K562 (cell line): ENCODE measurements around the gene RHOV. TPM values are rescaled to one million over a fixed set of nuclear protein-coding genes. Genes with fewer than 3 reads are reported as not detected.

Experiments used
- ATAC-seq: fragments of 200-7000 bp; cut with Tn5 transposase; 3 replicates; pipeline ENCODE4 v1.9.1; 2020; ENCODE audit warnings: moderate library complexity
- BruUV-seq: library from RNA; stranded (reverse); fragments of 400-500 nt; replicated peaks from 2 replicates; lab custom pipeline; 2021; lab: Mats Ljungman, UMichigan
- CTCF ChIA-PET: fragments of 300-600 bp; formaldehyde crosslinking; extraction: SDS; loops from one replicate; lab custom pipeline; 2021; ENCODE audit warnings: low intra/inter-chr PET ratio; lab: Yijun Ruan, JAX
- POLR2A ChIA-PET: fragments of 300-600, 350-650 bp; sonication (Branson Sonifier 250); formaldehyde crosslinking; extraction: SDS; loops from one replicate; lab custom pipeline; 2021; ENCODE audit warnings: antibody characterized with exemption, inconsistent platforms; lab: Yijun Ruan, JAX
- DNase-seq, 4 experiments: peaks; one replicate each; pipeline versions ENCODE4 v3.0.0 to v3.0.0-alpha.2; 2011 to 2018; ENCODE audit warnings: low spot score in 3 of 4, mixed read lengths in 3 of 4; ENCODE audit errors: extremely low read depth in 1 of 4
- FAIRE-seq: peaks from 2 replicates; lab custom pipeline; 2011; peaks lifted over from hg19 to GRCh38; lab: Jason Lieb, UNC
- H2AFZ ChIP-seq: 2 replicates; pipeline ENCODE4 v1.6.0; 2011; ENCODE audit warnings: low read depth, low read length, control low read depth, inconsistent platforms
- H3K27ac ChIP-seq: fragments of 200-600 bp; 3 replicates; pipeline ENCODE4 v1.8.0; 2011; ENCODE audit warnings: low read depth, mild to moderate bottlenecking, control low read depth, inconsistent platforms, low read length, moderate library complexity, mixed read lengths; ENCODE audit errors: extremely low read depth
- H3K27me3 ChIP-seq, 2 experiments: fragments of 300-600 bp in 1 of 2; 2 replicates in 1 of 2; 3 replicates in 1 of 2; pipeline versions ENCODE4 v1.6.0 to v1.8.0; 2011; ENCODE audit warnings: inconsistent platforms in 2 of 2, low read length in 2 of 2, mild to moderate bottlenecking in 1 of 2, mixed read lengths in 1 of 2, moderate library complexity in 1 of 2; ENCODE audit not compliant: control insufficient read depth in 2 of 2, insufficient read depth in 2 of 2
- H3K36me3 ChIP-seq: fragments of 300-600 bp; 3 replicates; pipeline ENCODE4 v1.8.0; 2011; ENCODE audit warnings: mild to moderate bottlenecking, low read length, inconsistent platforms; ENCODE audit not compliant: control insufficient read depth, insufficient read depth
- H3K4me1 ChIP-seq, 2 experiments: fragments of 200-600 bp in 1 of 2; replicated peaks in 1 of 2; 2 replicates in 1 of 2; 3 replicates in 1 of 2; pipeline versions ENCODE4 v1.5.1 to v1.8.0; 2011; ENCODE audit warnings: inconsistent platforms in 2 of 2, low read length in 2 of 2, mild to moderate bottlenecking in 1 of 2, mixed read lengths in 1 of 2, moderate library complexity in 1 of 2; ENCODE audit not compliant: control insufficient read depth in 2 of 2, insufficient read depth in 2 of 2
- H3K4me2 ChIP-seq: 2 replicates; pipeline ENCODE4 v1.6.1; 2011; ENCODE audit warnings: low read length, control low read depth, inconsistent platforms, mixed read lengths; ENCODE audit not compliant: insufficient read depth
- H3K4me3 ChIP-seq: fragments of 200-600 bp; sonication (generic), shearing (Covaris generic); 2 replicates; pipeline ENCODE4 v1.5.1; 2016; ENCODE audit warnings: control low read depth, inconsistent platforms
- H3K79me2 ChIP-seq: fragments of 200-600 bp; 3 replicates; pipeline ENCODE4 v1.8.0; 2011; ENCODE audit warnings: low read length, inconsistent platforms; ENCODE audit not compliant: control insufficient read depth, insufficient read depth
- H3K9ac ChIP-seq, 2 experiments: 2 replicates each; pipeline versions ENCODE4 v1.6.0 to v1.6.1; 2011; ENCODE audit warnings: low read depth in 2 of 2, low read length in 2 of 2, control low read depth in 1 of 2, inconsistent platforms in 1 of 2, mild to moderate bottlenecking in 1 of 2, mixed read lengths in 1 of 2; ENCODE audit not compliant: insufficient read depth in 1 of 2
- H3K9me1 ChIP-seq: one replicate; pipeline ENCODE4 v1.6.0; 2011; ENCODE audit warnings: inconsistent platforms, mild to moderate bottlenecking, low read length, moderate library complexity; ENCODE audit not compliant: control insufficient read depth, insufficient read depth
- H3K9me3 ChIP-seq: replicated peaks from 2 replicates; pipeline ENCODE4 v1.5.1; 2011; ENCODE audit warnings: low read depth, low read length, inconsistent platforms; ENCODE audit not compliant: control insufficient read depth, insufficient read depth
- H4K20me1 ChIP-seq: replicated peaks from 2 replicates; pipeline ENCODE4 v1.6.1; 2011; ENCODE audit warnings: low read length, inconsistent platforms, mixed read lengths; ENCODE audit not compliant: control insufficient read depth, insufficient read depth
- BCOR ChIP-seq: fragments of 450-650 bp; IDR thresholded peaks from 2 replicates; pipeline ENCODE4 v1.6.1; 2016
- DNMT1 ChIP-seq: fragments of 450-650 bp; IDR thresholded peaks from 2 replicates; pipeline ENCODE4 v1.6.1; 2016; ENCODE audit warnings: antibody characterized with exemption, mild to moderate bottlenecking
- EGR1 ChIP-seq: fragments of 450-650 bp; conservative IDR thresholded peaks from 2 replicates; pipeline ENCODE4 v1.6.1; 2017; ENCODE audit warnings: mild to moderate bottlenecking
- ERF ChIP-seq: fragments of 450-650 bp; formaldehyde crosslinking; IDR thresholded peaks from 2 replicates; pipeline ENCODE4 v1.4.0; 2020; ENCODE audit warnings: mild to moderate bottlenecking, mixed read lengths
- HNRNPL ChIP-seq: fragments of 200-400 bp; formaldehyde crosslinking; IDR thresholded peaks from 2 replicates; pipeline ENCODE4 v1.6.1; 2017; ENCODE audit warnings: low read depth, mild to moderate bottlenecking, low read length
- KDM1A ChIP-seq, 2 experiments: fragments of 450-650 bp; IDR thresholded peaks; 2 replicates each; pipeline ENCODE4 v1.6.1; 2016; ENCODE audit warnings: mild to moderate bottlenecking in 2 of 2
- KLF10 ChIP-seq: fragments of 250-450 bp; sonication (Bioruptor Pico); IDR thresholded peaks from 2 replicates; pipeline ENCODE4 v1.6.1; 2021; ENCODE audit warnings: matching md5 sums
- MAFG ChIP-seq: fragments of 450-650 bp; conservative IDR thresholded peaks from 2 replicates; pipeline ENCODE4 v1.6.1; 2016; ENCODE audit warnings: missing genetic modification characterization, missing compliant biosample characterization
- MCM5 ChIP-seq: fragments of 450-650 bp; IDR thresholded peaks from 2 replicates; pipeline ENCODE4 v1.6.1; 2016; ENCODE audit warnings: low read depth
- MYBL2 ChIP-seq, 2 experiments: fragments of 450-650 bp in 1 of 2; sonication (generic) in 1 of 2; formaldehyde crosslinking in 1 of 2; IDR thresholded peaks; 2 replicates each; pipeline versions ENCODE4 v1.6.1 to v1.8.1; 2017 to 2022; ENCODE audit warnings: borderline replicate concordance in 1 of 2, inconsistent platforms in 1 of 2, low read depth in 1 of 2, mild to moderate bottlenecking in 1 of 2, missing genetic modification reagents in 1 of 2, moderate library complexity in 1 of 2
- PTBP1 ChIP-seq: fragments of 200-400 bp; formaldehyde crosslinking; IDR thresholded peaks from 2 replicates; pipeline ENCODE4 v1.6.1; 2017; ENCODE audit warnings: low read depth, low read length
- RCOR1 ChIP-seq, 2 experiments: IDR thresholded peaks; 2 replicates each; pipeline ENCODE4 v1.6.1; 2012; ENCODE audit warnings: low read depth in 2 of 2, low read length in 2 of 2, borderline replicate concordance in 1 of 2, improper control_type of control experiment in 1 of 2
- SMAD2 ChIP-seq: fragments of 150-350 bp; IDR thresholded peaks from 2 replicates; pipeline ENCODE4 v1.6.1; 2014; ENCODE audit warnings: low read depth, mild to moderate bottlenecking, low read length
- SMARCA5 ChIP-seq: fragments of 450-650 bp; IDR thresholded peaks from 2 replicates; pipeline ENCODE4 v1.6.1; 2016
- TAF1 ChIP-seq: IDR thresholded peaks from 2 replicates; pipeline ENCODE4 v1.6.1; 2011; ENCODE audit warnings: mild to moderate bottlenecking, low read length, moderate library complexity; ENCODE audit not compliant: insufficient read depth, control insufficient read depth, severe bottlenecking; ENCODE audit errors: extremely low read depth
- TCF3 ChIP-seq: sonication (generic); formaldehyde crosslinking; IDR thresholded peaks from 2 replicates; pipeline ENCODE4 v1.4.0; 2020; ENCODE audit warnings: mild to moderate bottlenecking, missing genetic modification reagents
- TCFL5 ChIP-seq: fragments of 250-450 bp; sonication (Bioruptor Pico); conservative IDR thresholded peaks from 2 replicates; pipeline ENCODE4 v1.6.1; 2021; ENCODE audit warnings: mild to moderate bottlenecking, moderate library complexity, matching md5 sums
- ZEB2 ChIP-seq: fragments of 450-650 bp; IDR thresholded peaks from 2 replicates; pipeline ENCODE4 v1.6.1; 2016
- ZNF274 ChIP-seq: IDR thresholded peaks from 2 replicates; pipeline ENCODE4 v1.6.1; 2011; ENCODE audit warnings: low read depth, mild to moderate bottlenecking, low read length, moderate library complexity, borderline replicate concordance
- ZNF778 ChIP-seq: fragments of 450-650 bp; formaldehyde crosslinking; IDR thresholded peaks from 2 replicates; pipeline ENCODE4 v1.4.0; 2020; ENCODE audit warnings: mild to moderate bottlenecking, moderate library complexity
- WGBS: fragments of 100-300 bp; shearing (Covaris generic); methylation state at CpG from one replicate; pipeline ENCODE4 v1.1.6; 2016; ENCODE audit warnings: low coverage, mixed read lengths; ENCODE audit not compliant: insufficient coverage; ENCODE audit errors: missing lambda C conversion rate; 5-methylcytosine and 5-hydroxymethylcytosine counted together
- in situ Hi-C: fragments of 300-500 bp; cut with MboI; formaldehyde crosslinking; loops from 4 replicates; pipeline ENCODE4 v1.15.0; 2018; ENCODE audit warnings: inconsistent platforms, mixed read lengths
- intact Hi-C: fragments of 100-400 bp; cut with micrococcal nuclease; formaldehyde crosslinking; loops from 2 replicates; pipeline ENCODE4 v1.14.2; 2022
- polyA plus RNA-seq, 8 experiments: library from polyadenylated mRNA; depleted of rRNA in 4 of 8; stranded (reverse) in 5 of 8; unstranded in 3 of 8; fragments of >200 nt; fragmentation: Nextera tagmentation in 2 of 8; fragmentation: Illumina TruSeq in 1 of 8; extraction: Ambion mirVana in 2 of 8; extraction: Trizol in 1 of 8; gene quantifications; 2 replicates each; pipeline versions ENCODE4 v1.2.1 to v1.2.3, GENCODE V29; 2011 to 2014; ENCODE audit warnings: inconsistent platforms in 1 of 8, missing spikeins in 1 of 8
- total RNA-seq, 7 experiments: library from RNA; depleted of rRNA in 6 of 7; stranded (reverse); fragments of >200 nt in 6 of 7; fragmentation: Illumina TruSeq in 2 of 7; extraction: Trizol in 2 of 7; gene quantifications; 2 replicates each; pipeline versions ENCODE4 v1.2.1 to v1.2.3, GENCODE V29; 2011 to 2021; ENCODE audit warnings: low replicate concordance in 1 of 7
- TF ChIP-seq, protein P1 (sequence below): conservative IDR thresholded peaks from 2 replicates; pipeline ENCODE4 v1.6.1; 2011; ENCODE audit warnings: low read depth, mild to moderate bottlenecking, low read length; ENCODE audit not compliant: control insufficient read depth
- TF ChIP-seq, protein P2 (sequence below), 2 experiments: fragments of 450-650 bp; IDR thresholded peaks; 2 replicates each; pipeline ENCODE4 v1.6.1; 2016

The RHOV gene
- total and polyA plus RNA-seq, 9 of the 15 experiments (the other 6 are each of a cell fraction or from before 2014, with no cell fraction given) = 0.08 to 2.0 (median 1.1) TPM

DNA sequence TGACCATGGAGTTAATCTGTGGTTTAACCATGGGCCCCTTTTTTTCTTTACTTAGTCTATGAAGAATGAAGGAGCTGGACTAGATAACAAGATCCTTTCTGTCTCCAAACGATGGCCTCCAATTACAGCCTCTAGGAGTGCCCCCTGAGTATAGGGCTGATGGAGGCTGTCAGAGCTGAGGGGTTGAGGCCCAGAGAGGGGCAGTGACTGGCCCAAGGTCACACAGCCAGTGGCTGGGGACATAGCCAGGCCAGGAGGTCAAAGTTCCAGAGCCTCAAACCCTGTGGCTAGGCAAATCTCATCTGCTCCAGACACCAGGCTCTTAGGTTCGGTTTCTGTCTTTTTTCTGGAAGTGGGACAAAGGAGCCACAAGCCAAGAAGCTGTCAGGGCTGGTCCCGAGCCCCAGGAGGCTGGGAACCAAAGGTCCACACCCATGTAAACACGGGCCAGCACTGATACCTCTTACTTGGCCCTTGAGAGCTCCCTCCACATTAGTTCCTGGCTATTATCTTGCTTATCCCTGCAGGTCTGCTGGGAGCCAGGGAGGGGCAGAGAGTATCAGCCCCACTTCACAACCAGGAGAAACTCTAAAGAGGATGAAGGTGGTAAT, 10.3 kb downstream of the RHOV start:
- Histone ChIP-seq H3K27me3 (no peaks in the 10 kb centered on the region), H3K4me3 (no peak overlapping the region), H3K4me2 (peak overlapping the region; percentile 25; the same call in 1 of the 2 replicates), H3K9ac (peak overlapping the region in 1 of 2 experiments; percentile 70; a peak in 1 of 4 replicates), H3K79me2 (no peaks in the 10 kb centered on the region), H3K4me1 (peaks cover 12 to 18% of the 10 kb centered on the region in 2 experiments; a peak in 3 of 5 replicates), H3K36me3 (no peaks in the 10 kb centered on the region), H3K9me1 (no peaks in the 10 kb centered on the region), H4K20me1 (no peaks in the 10 kb centered on the region), H3K27ac (no peak overlapping the region), H2AFZ (peak overlapping the region; percentile 56), H3K9me3 (no peaks in the 10 kb centered on the region)
- WGBS = 30% methylated on average over 4 of the region's 4 CpGs
- intact Hi-C loops = no loop called here
- ChIA-PET POLR2A (interaction anchor here (0.7 to 8.2 kb wide), 3 partner anchors 8 to 332 kb away, joined by 3 to 72 read pairs (median 3); partner anchors contain the start of gene RHOV), CTCF (no interaction called here)
- no peak for FAIRE-seq
- peak in 1 of 4 experiments; percentile 31 for DNase-seq
- in situ Hi-C loops = no loop called here
- no TSS peak for BruUV-seq
- 0 out of 3 replicates have a peak, but pooled peaks have one; percentile 6 for ATAC-seq
- TF ChIP-seq TCFL5 (CRISPR knock-in tag) (no peak), DNMT1 (no peak), MAFG (tag) (no peak), KLF10 (CRISPR knock-in tag) (no peak), SMAD2 (no peak), RCOR1 (IDR thresholded peaks at IDR 0.05; ENCODE audit: borderline replicate concordance in 1 of 2, low read depth in 2 of 2, low read length in 2 of 2) (0 out of 4 replicates have a peak, but pooled peaks of 1 of the 2 experiments have one; percentile 15), PTBP1 (peak; percentile 72; the same call in 1 of the 2 replicates), BCOR (peak; percentile 84), SMARCA5 (0 out of 2 replicates have a peak, but pooled peaks have one; percentile 54), HNRNPL (no peak), ZEB2 (no peak), MYBL2 (IDR thresholded peaks at IDR 0.05; ENCODE audit: low read depth) (no peak), MYBL2 (CRISPR knock-in tag; IDR thresholded peaks at IDR 0.05; ENCODE audit: borderline replicate concordance) (no peak), EGR1 (no peak), ERF (no peak), KDM1A (IDR thresholded peaks at IDR 0.05) (peak; percentile 41 to 70; a peak in 2 of 4 replicates), TAF1 (no peak), MCM5 (no peak), TCF3 (CRISPR knock-in tag) (no peak), ZNF778 (CRISPR knock-in tag) (no peak), ZNF274 (no peak)
- TF ChIP-seq, protein P1, sequence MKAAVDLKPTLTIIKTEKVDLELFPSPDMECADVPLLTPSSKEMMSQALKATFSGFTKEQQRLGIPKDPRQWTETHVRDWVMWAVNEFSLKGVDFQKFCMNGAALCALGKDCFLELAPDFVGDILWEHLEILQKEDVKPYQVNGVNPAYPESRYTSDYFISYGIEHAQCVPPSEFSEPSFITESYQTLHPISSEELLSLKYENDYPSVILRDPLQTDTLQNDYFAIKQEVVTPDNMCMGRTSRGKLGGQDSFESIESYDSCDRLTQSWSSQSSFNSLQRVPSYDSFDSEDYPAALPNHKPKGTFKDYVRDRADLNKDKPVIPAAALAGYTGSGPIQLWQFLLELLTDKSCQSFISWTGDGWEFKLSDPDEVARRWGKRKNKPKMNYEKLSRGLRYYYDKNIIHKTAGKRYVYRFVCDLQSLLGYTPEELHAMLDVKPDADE = no peak
- TF ChIP-seq, protein P2, sequence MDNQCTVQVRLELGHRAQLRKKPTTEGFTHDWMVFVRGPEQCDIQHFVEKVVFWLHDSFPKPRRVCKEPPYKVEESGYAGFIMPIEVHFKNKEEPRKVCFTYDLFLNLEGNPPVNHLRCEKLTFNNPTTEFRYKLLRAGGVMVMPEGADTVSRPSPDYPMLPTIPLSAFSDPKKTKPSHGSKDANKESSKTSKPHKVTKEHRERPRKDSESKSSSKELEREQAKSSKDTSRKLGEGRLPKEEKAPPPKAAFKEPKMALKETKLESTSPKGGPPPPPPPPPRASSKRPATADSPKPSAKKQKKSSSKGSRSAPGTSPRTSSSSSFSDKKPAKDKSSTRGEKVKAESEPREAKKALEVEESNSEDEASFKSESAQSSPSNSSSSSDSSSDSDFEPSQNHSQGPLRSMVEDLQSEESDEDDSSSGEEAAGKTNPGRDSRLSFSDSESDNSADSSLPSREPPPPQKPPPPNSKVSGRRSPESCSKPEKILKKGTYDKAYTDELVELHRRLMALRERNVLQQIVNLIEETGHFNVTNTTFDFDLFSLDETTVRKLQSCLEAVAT (IDR thresholded peaks at IDR 0.05) = no peak
